H1 (cell line): ENCODE data around the gene CCL23. TPM values are rescaled to one million over a fixed set of nuclear protein-coding genes. Genes with fewer than 3 reads are reported as not detected.

Experiments used
- CTCF ChIA-PET: fragments of 300-600 bp; sonication (Branson Sonifier 250); formaldehyde crosslinking; loops from one replicate; lab custom pipeline; 2021; ENCODE audit not compliant: partially characterized antibody; lab: Charles Lee
- POLR2A ChIA-PET: fragments of 300-600 bp; sonication (Branson Sonifier 250); formaldehyde crosslinking; loops from one replicate; lab custom pipeline; 2021; ENCODE audit warnings: inconsistent platforms; ENCODE audit not compliant: partially characterized antibody; lab: Charles Lee
- DNase-seq, 2 experiments: peaks; one replicate each; pipeline versions ENCODE4 v3.0.0 to v3.0.0-alpha.2; 2010 to 2022; ENCODE audit warnings: low spot score in 2 of 2, low read depth in 1 of 2, mixed read lengths in 1 of 2
- FAIRE-seq: peaks from 2 replicates; lab custom pipeline; 2011; peaks lifted over from hg19 to GRCh38; lab: Jason Lieb, UNC
- H2AFZ ChIP-seq: 2 replicates; pipeline ENCODE4 v1.8.1; 2012; ENCODE audit warnings: low read length, inconsistent platforms
- H2AK5ac ChIP-seq: 2 replicates; pipeline ENCODE4 v1.6.1; 2013; ENCODE audit warnings: low read depth, low read length
- H2BK120ac ChIP-seq: replicated peaks from 2 replicates; pipeline ENCODE3; 2013; ENCODE audit warnings: low read depth, low read length, inconsistent platforms
- H2BK12ac ChIP-seq: 2 replicates; pipeline ENCODE4 v1.6.1; 2013; ENCODE audit warnings: low read depth, low read length
- H2BK15ac ChIP-seq: 2 replicates; pipeline ENCODE4 v1.6.1; 2013; ENCODE audit warnings: low read length
- H2BK20ac ChIP-seq: 2 replicates; pipeline ENCODE4 v1.6.1; 2013; ENCODE audit warnings: low read length
- H2BK5ac ChIP-seq: 2 replicates; pipeline ENCODE4 v1.6.1; 2013; ENCODE audit warnings: low read depth, low read length
- H3K14ac ChIP-seq: 2 replicates; pipeline ENCODE4 v1.6.1; 2013; ENCODE audit warnings: inconsistent platforms; ENCODE audit not compliant: insufficient read length
- H3K18ac ChIP-seq: 2 replicates; pipeline ENCODE4 v1.6.1; 2013; ENCODE audit warnings: low read length; ENCODE audit errors: extremely low read depth
- H3K23ac ChIP-seq: 2 replicates; pipeline ENCODE4 v1.6.1; 2013; ENCODE audit warnings: inconsistent platforms; ENCODE audit not compliant: insufficient read length
- H3K23me2 ChIP-seq: 2 replicates; pipeline ENCODE4 v1.6.1; 2013; ENCODE audit warnings: low read depth, low read length
- H3K27ac ChIP-seq: 2 replicates; pipeline ENCODE4 v1.6.1; 2011; ENCODE audit warnings: low read depth, low read length, inconsistent platforms
- H3K27me3 ChIP-seq, 4 experiments: replicated peaks in 1 of 4; 1 replicate in 1 of 4; 2 replicates in 3 of 4; pipeline versions ENCODE4 v1.6.1 to v1.8.1; 2011 to 2013; ENCODE audit warnings: low read length in 3 of 4, mild to moderate bottlenecking in 3 of 4, inconsistent platforms in 2 of 4, mixed read lengths in 2 of 4, moderate library complexity in 1 of 4; ENCODE audit not compliant: control insufficient read depth in 3 of 4, insufficient read depth in 3 of 4; ENCODE audit errors: extremely low read depth in 1 of 4
- H3K36me3 ChIP-seq, 4 experiments: 2 replicates each; pipeline versions ENCODE4 v1.6.1 to v1.8.1; 2011 to 2013; ENCODE audit warnings: mild to moderate bottlenecking in 4 of 4, low read length in 3 of 4, moderate library complexity in 2 of 4, control low read depth in 1 of 4, inconsistent platforms in 1 of 4; ENCODE audit not compliant: insufficient read depth in 4 of 4, control insufficient read depth in 2 of 4
- H3K4ac ChIP-seq: replicated peaks from 2 replicates; pipeline ENCODE3; 2013; ENCODE audit warnings: low read length, low read depth, mixed read lengths, inconsistent platforms; ENCODE audit not compliant: insufficient read length
- H3K4me1 ChIP-seq, 4 experiments: replicated peaks in 1 of 4; 1 replicate in 1 of 4; 2 replicates in 3 of 4; pipeline versions ENCODE4 v1.6.1 to v1.8.1; 2011 to 2013; ENCODE audit warnings: low read length in 3 of 4, inconsistent platforms in 2 of 4, mixed read lengths in 1 of 4; ENCODE audit not compliant: insufficient read depth in 4 of 4, control insufficient read depth in 3 of 4
- H3K4me2 ChIP-seq, 2 experiments: 2 replicates each; pipeline versions ENCODE4 v1.6.1 to v1.8.1; 2011 to 2013; ENCODE audit warnings: low read depth in 2 of 2, low read length in 2 of 2, control low read depth in 1 of 2, inconsistent platforms in 1 of 2, mild to moderate bottlenecking in 1 of 2; ENCODE audit not compliant: insufficient read depth in 1 of 2
- H3K4me3 ChIP-seq, 4 experiments: fragments of 200-600, 300-600 bp in 1 of 4; sonication (generic), shearing (Covaris generic), sonication (Bioruptor Twin) in 1 of 4; 2 replicates each; pipeline versions ENCODE4 v1.5.1 to v1.8.1; 2011 to 2016; ENCODE audit warnings: low read length in 4 of 4, low read depth in 3 of 4, control low read depth in 2 of 4, inconsistent platforms in 2 of 4, mild to moderate bottlenecking in 2 of 4, mixed read lengths in 1 of 4, moderate library complexity in 1 of 4; ENCODE audit not compliant: insufficient read depth in 2 of 4; ENCODE audit errors: extremely low read depth in 1 of 4
- H3K56ac ChIP-seq: replicated peaks from 2 replicates; pipeline ENCODE3; 2013; ENCODE audit warnings: low read depth, mild to moderate bottlenecking, mixed read lengths, low read length, inconsistent platforms; ENCODE audit not compliant: insufficient read length
- H3K79me1 ChIP-seq: 2 replicates; pipeline ENCODE4 v1.6.1; 2013; ENCODE audit warnings: low read depth, low read length, control low read depth
- H3K79me2 ChIP-seq, 2 experiments: 2 replicates each; pipeline versions ENCODE4 v1.6.1 to v1.8.1; 2012 to 2013; ENCODE audit warnings: low read length in 2 of 2, mild to moderate bottlenecking in 2 of 2, inconsistent platforms in 1 of 2; ENCODE audit not compliant: insufficient read depth in 2 of 2, control insufficient read depth in 1 of 2
- H3K9ac ChIP-seq, 4 experiments: replicated peaks in 1 of 4; 1 replicate in 1 of 4; 2 replicates in 3 of 4; pipeline versions ENCODE4 v1.6.1 to v1.8.1; 2011 to 2013; ENCODE audit warnings: low read depth in 3 of 4, low read length in 3 of 4, control low read depth in 2 of 4, mild to moderate bottlenecking in 2 of 4, moderate library complexity in 2 of 4, inconsistent platforms in 1 of 4; ENCODE audit errors: extremely low read depth in 1 of 4
- H3K9me3 ChIP-seq, 2 experiments: 2 replicates each; pipeline versions ENCODE4 v1.6.1 to v1.8.1; 2012 to 2013; ENCODE audit warnings: mild to moderate bottlenecking in 2 of 2, moderate library complexity in 2 of 2, control low read depth in 1 of 2, inconsistent platforms in 1 of 2, low read depth in 1 of 2, low read length in 1 of 2, mixed read lengths in 1 of 2; ENCODE audit not compliant: insufficient read depth in 2 of 2
- H4K20me1 ChIP-seq, 2 experiments: replicated peaks in 1 of 2; 2 replicates each; pipeline versions ENCODE3 to v1.8.1; 2011 to 2013; ENCODE audit warnings: inconsistent platforms in 2 of 2, low read length in 2 of 2, mild to moderate bottlenecking in 1 of 2; ENCODE audit not compliant: insufficient read depth in 2 of 2, control insufficient read depth in 1 of 2
- H4K5ac ChIP-seq: 2 replicates; pipeline ENCODE4 v1.6.1; 2013; ENCODE audit warnings: low read length, low read depth, mixed read lengths, inconsistent platforms; ENCODE audit not compliant: insufficient read length
- H4K8ac ChIP-seq: 2 replicates; pipeline ENCODE4 v1.8.0; 2013; ENCODE audit warnings: mild to moderate bottlenecking, moderate library complexity, low read length, inconsistent platforms; ENCODE audit not compliant: insufficient read depth; ENCODE audit errors: extremely low read depth
- H4K91ac ChIP-seq: replicated peaks from 2 replicates; pipeline ENCODE3; 2013; ENCODE audit warnings: low read length, mixed read lengths, inconsistent platforms; ENCODE audit not compliant: insufficient read length
- ASH2L ChIP-seq: fragments of 200-600, 300-600 bp; sonication (generic); IDR thresholded peaks from one replicate; pipeline ENCODE4 v1.7.1; 2017; ENCODE audit warnings: low read length
- BCL11A ChIP-seq, 2 experiments: IDR thresholded peaks; one replicate each; pipeline ENCODE4 v1.6.1; 2011; ENCODE audit warnings: low read depth in 2 of 2, low read length in 2 of 2, mild to moderate bottlenecking in 2 of 2
- CREB1 ChIP-seq: IDR thresholded peaks from 2 replicates; pipeline ENCODE4 v1.6.1; 2012; ENCODE audit warnings: inconsistent platforms
- CTBP2 ChIP-seq: IDR thresholded peaks from 2 replicates; pipeline ENCODE4 v1.7.0; 2011; ENCODE audit warnings: borderline replicate concordance, mild to moderate bottlenecking, moderate library complexity, mixed read lengths, low read length; ENCODE audit not compliant: insufficient read depth, insufficient read length
- PHF8 ChIP-seq: fragments of 200-600 bp; sonication (generic); conservative IDR thresholded peaks from 2 replicates; pipeline ENCODE4 v1.7.1; 2012; ENCODE audit warnings: low read depth, mild to moderate bottlenecking, inconsistent platforms, low read length, moderate library complexity
- RXRA ChIP-seq: IDR thresholded peaks from 2 replicates; pipeline ENCODE4 v1.6.1; 2011; ENCODE audit warnings: low read depth, mild to moderate bottlenecking, low read length, moderate library complexity; ENCODE audit not compliant: insufficient read depth
- SIN3A ChIP-seq, 2 experiments: IDR thresholded peaks in 1 of 2; conservative IDR thresholded peaks in 1 of 2; 2 replicates each; pipeline ENCODE4 v1.6.1; 2011 to 2012; ENCODE audit warnings: low read length in 2 of 2, improper control_type of control experiment in 1 of 2, low read depth in 1 of 2, mild to moderate bottlenecking in 1 of 2
- SP2 ChIP-seq: IDR thresholded peaks from 2 replicates; pipeline ENCODE4 v1.6.1; 2012; ENCODE audit warnings: mild to moderate bottlenecking, low read length, inconsistent platforms
- TAF1 ChIP-seq: IDR thresholded peaks from 2 replicates; pipeline ENCODE4 v1.6.1; 2011; ENCODE audit warnings: mild to moderate bottlenecking, low read depth, low read length
- TBP ChIP-seq: IDR thresholded peaks from 2 replicates; pipeline ENCODE4 v1.6.1; 2011; ENCODE audit warnings: low read depth, low read length, improper control_type of control experiment
- TEAD4 ChIP-seq: IDR thresholded peaks from 2 replicates; pipeline ENCODE4 v1.6.1; 2012; ENCODE audit warnings: low read depth, low read length, inconsistent platforms, mixed read lengths
- YY1 ChIP-seq: IDR thresholded peaks from 2 replicates; pipeline ENCODE4 v1.6.1; 2011; ENCODE audit warnings: low read depth, mild to moderate bottlenecking, low read length
- WGBS, 2 experiments: shearing (Covaris generic) in 1 of 2; methylation state at CpG; one replicate each; pipeline versions ENCODE4 v1.1.6 to v1.1.7; 2013 to 2015; ENCODE audit warnings: low lambda C conversion rate in 2 of 2, mixed read lengths in 2 of 2, inconsistent platforms in 1 of 2, low coverage in 1 of 2, missing lambda C conversion rate in 1 of 2; ENCODE audit not compliant: insufficient replicate concordance in 2 of 2, insufficient coverage in 1 of 2, insufficient read length in 1 of 2; ENCODE audit errors: extremely low coverage in 1 of 2, missing lambda C conversion rate in 1 of 2; 5-methylcytosine and 5-hydroxymethylcytosine counted together
- polyA plus RNA-seq, 7 experiments: library from polyadenylated mRNA; depleted of rRNA in 3 of 7; stranded (reverse) in 5 of 7; unstranded in 2 of 7; fragments of >200 nt in 5 of 7; fragments of 200-250 nt in 2 of 7; gene quantifications; 1 replicate in 5 of 7; 2 replicates in 1 of 7; 4 replicates in 1 of 7; pipeline versions ENCODE4 v1.2.1 to v1.2.3, GENCODE V29; 2011 to 2013; ENCODE audit warnings: missing spikeins in 2 of 7, mixed read lengths in 2 of 7
- total RNA-seq: library from RNA; stranded (reverse); fragmentation: NEBNext Ultra II Directional; extraction: Animal tissue kit (Norgen Biotek cat#: 25700); gene quantifications from 2 replicates; pipeline ENCODE4 v1.2.1, GENCODE V29; 2021

Gene CCL23
- total and polyA plus RNA-seq, 2 of the 8 experiments (the other 6 are each of a cell fraction or from before 2014, with no cell fraction given), result not detected

- H2AK5ac ChIP-seq, result no peak overlapping the region
- H2BK12ac ChIP-seq, result no peak overlapping the region
- no peak overlapping the region for H3K14ac ChIP-seq
- H3K4me3 ChIP-seq, result no peak overlapping the region
- no peak overlapping the region for H3K23ac ChIP-seq
- no peaks in the 10 kb centered on the region for H3K23me2 ChIP-seq
- no peaks in the 10 kb centered on the region for H3K27me3 ChIP-seq
- no peak overlapping the region for H3K56ac ChIP-seq
- no peak overlapping the region for H3K27ac ChIP-seq
- H3K79me1 ChIP-seq, result no peaks in the 10 kb centered on the region
- no peak overlapping the region for H4K91ac ChIP-seq
- POLR2A ChIA-PET, result no interaction called here
- no peaks in the 10 kb centered on the region for H4K20me1 ChIP-seq
- no peaks in the 10 kb centered on the region for H3K79me2 ChIP-seq
- no peak overlapping the region for H3K4ac ChIP-seq
- WGBS, 2 experiments, result 93% methylated on average over 6 of the region's 6 CpGs; no CpG with 5 or more reads in 1 of the 2 experiments
- no peaks in the 10 kb centered on the region for H3K36me3 ChIP-seq
- H3K4me1 ChIP-seq, result 0 out of 7 replicates have a peak, but pooled peaks cover 0 to 2% (median 0%) of the 10 kb centered on the region in 4 experiments
- no peak overlapping the region for H2BK15ac ChIP-seq
- H3K18ac ChIP-seq, result no peak overlapping the region
- no peak overlapping the region for H3K9ac ChIP-seq
- no peak overlapping the region for H2BK5ac ChIP-seq
- no peak overlapping the region for H2AFZ ChIP-seq
- H2BK120ac ChIP-seq, result no peak overlapping the region
- H3K9me3 ChIP-seq, result no peaks in the 10 kb centered on the region
- H3K4me2 ChIP-seq, result no peak overlapping the region
- CTCF ChIA-PET, result interaction anchor here (1.2 to 1.8 kb wide), 2 partner anchors 13 to 70 kb away, joined by 3 to 5 read pairs; no protein-coding TSS in a partner anchor
- FAIRE-seq (no peak), DNase-seq (no peak)
- no peak overlapping the region for H4K5ac ChIP-seq
- no peak overlapping the region for H2BK20ac ChIP-seq
- no peak overlapping the region for H4K8ac ChIP-seq
- TF ChIP-seq RXRA, result no peak
- TF ChIP-seq TBP, result no peak
- no peak for TF ChIP-seq SP2
- no peak for TF ChIP-seq ASH2L
- no peak for TF ChIP-seq PHF8
- no peak for TF ChIP-seq TAF1
- no peak for TF ChIP-seq TEAD4
- no peak for TF ChIP-seq CREB1
- no peak for TF ChIP-seq SIN3A (conservative IDR thresholded peaks at IDR 0.05 in 1 of 2, IDR thresholded peaks at IDR 0.05 in 1 of 2; ENCODE audit: low read depth in 1 of 2, low read length in 2 of 2)
- no peak for TF ChIP-seq CTBP2
- TF ChIP-seq BCL11A (IDR thresholded peaks at IDR 0.05; ENCODE audit: low read depth in 2 of 2, low read length in 2 of 2), result no peak
- TF ChIP-seq YY1, result no peak
Observed at GRCh38 chr17:36001862-36002603, 15.7 kb downstream of the CCL23 start.
